ENCODE measurements around the gene STARD7. TPM values are rescaled to one million over a fixed set of nuclear protein-coding genes. Genes with fewer than 3 reads are reported as not detected.
A peak's percentile ranks its signal among the peaks of the same experiment; 100 is the strongest.

The STARD7 gene
- total and polyA plus RNA-seq, 2 of the 13 experiments (the other 11 are each of a cell fraction or from before 2014, with no cell fraction given) = 88.2 to 300 TPM

DNA sequence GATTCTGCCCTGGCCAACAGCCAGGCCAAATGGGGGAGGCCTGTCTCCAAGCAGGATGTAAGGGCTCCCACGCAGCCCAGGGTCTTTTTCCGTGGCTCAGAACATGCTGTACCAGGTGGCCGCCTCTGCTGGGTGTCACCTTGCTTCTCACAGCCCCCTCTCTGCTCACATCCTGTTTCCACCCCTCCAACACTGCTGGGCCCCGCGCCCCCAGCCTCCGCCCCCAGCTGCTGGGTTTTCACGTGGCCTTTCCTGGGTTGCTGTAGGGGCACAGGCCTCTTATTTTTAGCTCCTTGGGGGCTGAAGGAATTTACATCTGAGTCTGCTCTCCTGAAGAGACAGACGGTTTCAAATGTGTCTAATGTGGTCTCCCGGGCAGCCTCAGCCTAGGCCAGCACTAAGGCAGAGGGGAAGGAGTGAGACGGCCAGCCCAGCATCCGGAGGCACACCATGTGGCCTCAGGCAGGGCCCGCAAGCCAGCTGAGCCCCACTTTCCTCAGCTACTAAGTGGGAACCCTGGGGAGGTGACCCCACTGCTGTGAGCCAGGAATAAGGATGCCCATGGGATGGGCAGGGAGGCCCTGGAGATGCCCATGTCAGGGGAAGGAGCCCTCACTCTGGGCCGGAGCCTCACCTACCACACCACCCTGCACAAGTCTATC is 44.7 kb downstream of the STARD7 start (continued):
- TF ChIP-seq LBX2 (CRISPR knock-in tag; IDR thresholded peaks at IDR 0.05; ENCODE audit: borderline replicate concordance) = no peak
- no peak for TF ChIP-seq MAFF (IDR thresholded peaks at IDR 0.05; ENCODE audit: low read depth, low read length)
- TF ChIP-seq NR2F6 (IDR thresholded peaks at IDR 0.05) = no peak
- no peak for TF ChIP-seq NR2F6 (CRISPR knock-in tag; IDR thresholded peaks at IDR 0.05)

DNA sequence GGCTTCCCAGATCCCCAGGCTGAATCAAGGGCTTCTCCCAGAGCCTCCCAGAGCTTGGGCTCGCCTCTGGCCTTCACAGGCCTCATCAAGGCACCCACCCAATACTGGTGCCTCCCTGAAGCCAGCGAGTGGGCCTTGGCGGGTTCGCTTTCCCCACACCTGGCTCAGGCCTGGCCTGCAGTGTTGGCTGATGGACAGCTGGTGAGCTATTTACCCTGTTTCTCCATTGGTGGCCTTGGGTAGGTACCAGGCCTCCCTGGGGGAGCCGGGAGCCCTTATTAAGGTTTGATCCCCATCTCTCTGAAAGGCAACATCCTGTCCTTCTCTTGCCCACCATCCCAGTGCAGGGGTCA is 45.2 kb downstream of the STARD7 start:
- ChIA-PET POLR2A (no interaction called here), CTCF (ENCODE audit: low intra/inter-chr PET ratio, low total read pairs) (no interaction called here)
- Histone ChIP-seq H3K27me3 (ENCODE audit: control insufficient read depth in 1 of 2, insufficient read depth in 2 of 2, low read length in 2 of 2) (peaks cover 3 to 34% of the 10 kb centered on the region in 2 experiments), H3K9ac (ENCODE audit: insufficient read depth, low read depth, low read length) (no peak overlapping the region), H3K4me3 (replicated peaks in 1 of 3; ENCODE audit: insufficient read depth in 1 of 3, low read depth in 2 of 3, low read length in 3 of 3) (no peak overlapping the region), H3K4me2 (ENCODE audit: low read depth, low read length) (no peak overlapping the region), H3K27ac (ENCODE audit: extremely low read length, insufficient read depth, low read length) (no peak overlapping the region), H3K79me2 (ENCODE audit: insufficient read depth, low read length) (no peaks in the 10 kb centered on the region), H3K36me3 (replicated peaks in 1 of 2; ENCODE audit: control insufficient read depth in 1 of 2, insufficient read depth in 2 of 2, low read length in 2 of 2) (no peaks in the 10 kb centered on the region), H4K20me1 (ENCODE audit: insufficient read depth, low read length) (no peaks in the 10 kb centered on the region), H3K4me1 (ENCODE audit: insufficient read depth, low read length) (peaks cover 25% of the 10 kb centered on the region), H2AFZ (ENCODE audit: low read length) (no peak overlapping the region), H3K9me3 (ENCODE audit: low read length) (no peaks in the 10 kb centered on the region)
- WGBS (ENCODE audit: low lambda C conversion rate) = 41% methylated on average over 5 of the region's 5 CpGs
- intact Hi-C loops (cut with micrococcal nuclease; ENCODE audit: unreplicated experiment) (no loop called here), in situ Hi-C loops (cut with HindIII; ENCODE audit: extremely low pct_ligation_motif_present, low pct_unique_long_range_greater_than_20kb) (no loop called here)
- BruUV-seq (replicated peaks) = no TSS peak
- TF ChIP-seq SRSF4 (IDR thresholded peaks at IDR 0.05; ENCODE audit: low read depth, low read length, poor library complexity, severe bottlenecking) (no peak), ZNF24 (IDR thresholded peaks at IDR 0.05) (no peak)
- FAIRE-seq (no peak), DNase-seq (ENCODE audit: low spot score) (no peak), ATAC-seq (peak; percentile 21; the same call in 2 of the 3 replicates)

DNA sequence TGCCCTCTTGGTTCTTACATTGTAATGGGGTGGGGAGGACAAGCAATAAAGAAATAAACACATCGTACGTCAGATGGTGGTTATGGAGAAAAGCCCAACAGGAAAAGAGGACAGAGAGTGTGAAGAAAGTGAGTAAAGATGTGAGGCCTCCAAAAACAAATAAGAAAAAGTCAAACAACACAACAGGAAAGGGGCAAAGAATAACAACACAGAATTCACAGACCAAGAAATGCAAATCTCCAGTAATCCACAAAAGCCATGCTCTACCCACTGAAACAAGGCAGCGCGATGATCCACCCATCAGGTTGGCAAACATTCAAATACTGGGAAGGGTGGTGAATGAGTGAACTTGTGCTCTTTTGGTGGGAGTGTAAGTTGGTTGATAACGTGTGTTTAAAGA is 46.7 kb downstream of the STARD7 start:
- ChIA-PET CTCF (ENCODE audit: low intra/inter-chr PET ratio, low total read pairs) (no interaction called here), POLR2A (no interaction called here)
- Histone ChIP-seq H3K4me2 (ENCODE audit: low read depth, low read length) (no peak overlapping the region), H3K4me1 (ENCODE audit: insufficient read depth, low read length) (peaks cover 25% of the 10 kb centered on the region), H3K36me3 (replicated peaks in 1 of 2; ENCODE audit: control insufficient read depth in 1 of 2, insufficient read depth in 2 of 2, low read length in 2 of 2) (no peaks in the 10 kb centered on the region), H3K27ac (ENCODE audit: extremely low read length, insufficient read depth, low read length) (no peak overlapping the region), H3K4me3 (replicated peaks in 1 of 3; ENCODE audit: insufficient read depth in 1 of 3, low read depth in 2 of 3, low read length in 3 of 3) (no peak overlapping the region), H4K20me1 (ENCODE audit: insufficient read depth, low read length) (no peaks in the 10 kb centered on the region), H2AFZ (ENCODE audit: low read length) (no peak overlapping the region), H3K9ac (ENCODE audit: insufficient read depth, low read depth, low read length) (no peak overlapping the region), H3K79me2 (ENCODE audit: insufficient read depth, low read length) (no peaks in the 10 kb centered on the region), H3K27me3 (ENCODE audit: control insufficient read depth in 1 of 2, insufficient read depth in 2 of 2, low read length in 2 of 2) (peaks cover 10 to 44% of the 10 kb centered on the region in 2 experiments), H3K9me3 (ENCODE audit: low read length) (no peaks in the 10 kb centered on the region)
- intact Hi-C loops (cut with micrococcal nuclease; ENCODE audit: unreplicated experiment) (no loop called here), in situ Hi-C loops (cut with HindIII; ENCODE audit: extremely low pct_ligation_motif_present, low pct_unique_long_range_greater_than_20kb) (no loop called here)
- FAIRE-seq (no peak), ATAC-seq (no peak), DNase-seq (ENCODE audit: low spot score) (no peak)
- no TSS peak for BruUV-seq (replicated peaks)
- 24% methylated on average over 5 of the region's 5 CpGs for WGBS (ENCODE audit: low lambda C conversion rate)
- no peak for TF ChIP-seq LBX2 (CRISPR knock-in tag; IDR thresholded peaks at IDR 0.05; ENCODE audit: borderline replicate concordance)
- TF ChIP-seq PATZ1 (CRISPR knock-in tag; IDR thresholded peaks at IDR 0.05) = no peak
- TF ChIP-seq ZNF678 (CRISPR knock-in tag; IDR thresholded peaks at IDR 0.05) = no peak
- no peak for TF ChIP-seq HNRNPLL (IDR thresholded peaks at IDR 0.05; ENCODE audit: low read depth, low read length, poor library complexity, severe bottlenecking)
